ENCODE measurements around the gene TINCR. TPM values are rescaled to one million over a fixed set of nuclear protein-coding genes. Genes with fewer than 3 reads are reported as not detected.

TINCR gene
- total and polyA plus RNA-seq, 2 donors (not counting 3 experiments of a cell fraction or from before 2014, with no cell fraction given), result 0.01 TPM; not detected in 1

GRCh38 chr19:5600797-5601196 lies 33.0 kb upstream of the TINCR start:
- POLR2A ChIA-PET, result no interaction called here
- H4K20me1 ChIP-seq (replicated peaks; ENCODE audit: control insufficient read depth, extremely low read depth, insufficient read depth, low read length), result no peaks in the 10 kb centered on the region
- no peak overlapping the region for H3K9ac ChIP-seq (replicated peaks; ENCODE audit: extremely low read depth, insufficient read depth, low read length)
- H3K79me2 ChIP-seq (ENCODE audit: control insufficient read depth, insufficient read depth, low read length), result peaks cover 7% of the 10 kb centered on the region
- DNase-seq (ENCODE audit: low read depth, low spot score), result no peak
- intact Hi-C loops (cut with micrococcal nuclease) (no loop called here), dilution Hi-C loops (cut with MboI; ENCODE audit: extremely low pct_ligation_motif_present, low sequenced_read_pairs) (no loop called here)
- no peak overlapping the region for H3K27ac ChIP-seq (ENCODE audit: insufficient read depth, low read depth, low read length)
- H3K4me1 ChIP-seq (ENCODE audit: control insufficient read depth, extremely low read depth, insufficient read depth, low read length), result no peaks in the 10 kb centered on the region
- peaks cover 38 to 65% of the 10 kb centered on the region in 2 experiments for H3K36me3 ChIP-seq (ENCODE audit: control insufficient read depth in 2 of 2, extremely low read depth in 1 of 2, insufficient read depth in 2 of 2, low read length in 2 of 2)
- no TSS peak for BruUV-seq (replicated peaks)
- CTCF ChIA-PET, result interaction anchor here (1.2 kb wide), 1 partner anchor 21 kb away, joined by 3 read pairs; no protein-coding TSS in a partner anchor
- no peaks in the 10 kb centered on the region for H3K27me3 ChIP-seq (ENCODE audit: control insufficient read depth in 2 of 2, insufficient read depth in 2 of 2, low read length in 2 of 2)
- FAIRE-seq, result no peak
- H3K4me2 ChIP-seq (ENCODE audit: insufficient read depth, low read length), result no peak overlapping the region
- no peak overlapping the region for H3K4me3 ChIP-seq (replicated peaks in 1 of 3; ENCODE audit: insufficient read depth in 1 of 3, low read depth in 1 of 3, low read length in 3 of 3)
- no peaks in the 10 kb centered on the region for H3K9me1 ChIP-seq (replicated peaks; ENCODE audit: control insufficient read depth, extremely low read depth, insufficient read depth, low read length)
- no peaks in the 10 kb centered on the region for H3K9me3 ChIP-seq (replicated peaks; ENCODE audit: control insufficient read depth, insufficient read depth, low read length)
- TF ChIP-seq EZH2 (IDR thresholded peaks at IDR 0.05; ENCODE audit: borderline replicate concordance, low read depth, low read length, severe bottlenecking), result no peak
- no peak for TF ChIP-seq GATA2 (IDR thresholded peaks at IDR 0.05; ENCODE audit: insufficient read depth, insufficient read length, low read depth, low read length)
- no peak for TF ChIP-seq CTCF (IDR thresholded peaks at IDR 0.05; ENCODE audit: extremely low read depth in 1 of 2, insufficient read depth in 1 of 2, low read depth in 1 of 2, low read length in 2 of 2)
- no peak for TF ChIP-seq MAX (IDR thresholded peaks at IDR 0.05; ENCODE audit: insufficient read depth, insufficient read length)
- no peak for TF ChIP-seq POLR2AphosphoS5 (IDR thresholded peaks at IDR 0.05; ENCODE audit: insufficient read depth, low read depth, low read length)
- no peak for TF ChIP-seq JUN (IDR thresholded peaks at IDR 0.05; ENCODE audit: borderline replicate concordance, insufficient read depth, insufficient read length, low read depth)
- TF ChIP-seq POLR2A (IDR thresholded peaks at IDR 0.05; ENCODE audit: low read depth, low read length), result no peak
- TF ChIP-seq FOS (IDR thresholded peaks at IDR 0.05; ENCODE audit: borderline replicate concordance, insufficient read depth, low read length), result no peak
- no peak for TF ChIP-seq MYC (IDR thresholded peaks at IDR 0.05; ENCODE audit: low read depth, low read length)
- no peak overlapping the region for H2AFZ ChIP-seq (ENCODE audit: low read depth, low read length)

Measured in endothelial cell of umbilical vein (primary cell).